ENCODE data around the gene CDH23.

CDH23 gene

DNA sequence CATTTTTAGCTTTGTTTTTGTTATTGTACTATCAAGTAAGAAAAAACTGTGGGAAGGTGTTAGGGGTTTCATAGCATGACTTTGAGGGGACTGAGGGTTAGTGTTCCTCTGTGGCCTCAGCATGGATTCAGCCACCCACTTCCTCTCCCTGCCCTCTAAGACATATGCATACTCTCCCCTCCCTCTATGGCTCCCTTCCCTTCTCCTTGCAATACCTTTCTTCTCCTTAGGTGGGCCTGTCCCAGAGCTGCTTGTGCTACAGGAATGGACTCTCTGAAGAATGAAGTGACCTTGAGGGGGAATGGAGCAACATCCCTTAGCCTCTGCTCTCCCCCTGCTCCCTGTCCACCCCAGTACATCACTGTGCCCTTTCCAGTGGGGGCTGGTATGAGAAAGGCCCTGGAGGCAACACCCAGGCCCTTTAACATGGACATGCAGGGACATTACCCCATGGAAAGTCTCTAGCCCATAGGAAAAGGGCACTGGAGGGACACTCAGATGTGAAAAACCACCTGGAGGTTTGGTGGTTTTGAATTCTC is 22.4 kb downstream of the CDH23 start:
- Histone ChIP-seq H3F3A (ENCODE audit: low read depth) (no peaks in the 10 kb centered on the region), H3K79me2 (ENCODE audit: insufficient read depth, low read length) (no peaks in the 10 kb centered on the region), H3K4me3 (ENCODE audit: low read length, poor library complexity, severe bottlenecking) (no peak overlapping the region), H3K9me3 (ENCODE audit: insufficient read depth, low read depth, low read length) (no peaks in the 10 kb centered on the region; the same call in 1 of the 2 replicates), H2AFZ (ENCODE audit: low read length) (no peak overlapping the region), H3K36me3 (ENCODE audit: insufficient read depth, low read length) (no peaks in the 10 kb centered on the region), H3K4me2 (ENCODE audit: low read depth, low read length, poor library complexity, severe bottlenecking) (no peak overlapping the region), H3K9me2 (replicated peaks; ENCODE audit: low read depth, low read length) (no peaks in the 10 kb centered on the region), H3K9ac (ENCODE audit: low read depth, low read length, poor library complexity, severe bottlenecking) (no peak overlapping the region), H3K27me3 (ENCODE audit: insufficient read depth, low read length, poor library complexity, severe bottlenecking) (no peaks in the 10 kb centered on the region), H4K20me1 (ENCODE audit: insufficient read depth, low read length, poor library complexity, severe bottlenecking) (no peaks in the 10 kb centered on the region), H3K4me1 (ENCODE audit: insufficient read depth, low read length, poor library complexity, severe bottlenecking) (no peaks in the 10 kb centered on the region)
- no peak for TF ChIP-seq EZH2phosphoT487 (IDR thresholded peaks at IDR 0.05; ENCODE audit: borderline replicate concordance)
- TF ChIP-seq CTCF (conservative IDR thresholded peaks at IDR 0.05; ENCODE audit: low read length): no peak

DNA sequence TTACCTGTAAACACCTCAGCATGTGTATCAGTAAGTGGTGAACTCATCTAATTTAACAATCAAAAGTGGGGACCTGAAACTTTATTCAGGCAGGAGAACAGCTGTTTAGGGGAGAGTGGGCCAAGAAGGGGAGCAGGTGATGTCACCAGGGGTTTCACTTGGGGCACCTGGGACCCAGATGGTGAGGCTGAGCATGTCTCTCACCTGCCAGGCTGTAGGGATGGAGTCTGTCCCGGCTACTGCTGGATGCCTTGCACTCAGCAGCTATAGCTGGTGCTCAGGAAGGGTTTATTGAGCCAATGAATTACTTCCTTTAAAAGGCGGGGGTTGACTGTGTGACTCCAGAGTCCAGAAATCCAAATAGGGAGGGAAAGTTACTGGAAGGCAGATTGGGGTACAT is 23.0 kb downstream of the CDH23 start:
- Histone ChIP-seq H3F3A (ENCODE audit: low read depth) (no peaks in the 10 kb centered on the region), H4K20me1 (ENCODE audit: insufficient read depth, low read length, poor library complexity, severe bottlenecking) (no peaks in the 10 kb centered on the region), H3K9me2 (replicated peaks; ENCODE audit: low read depth, low read length) (no peaks in the 10 kb centered on the region), H3K9me3 (ENCODE audit: insufficient read depth, low read depth, low read length) (no peaks in the 10 kb centered on the region; the same call in 1 of the 2 replicates), H2AFZ (ENCODE audit: low read length) (no peak overlapping the region), H3K4me2 (ENCODE audit: low read depth, low read length, poor library complexity, severe bottlenecking) (no peak overlapping the region), H3K9ac (ENCODE audit: low read depth, low read length, poor library complexity, severe bottlenecking) (no peak overlapping the region), H3K27me3 (ENCODE audit: insufficient read depth, low read length, poor library complexity, severe bottlenecking) (no peaks in the 10 kb centered on the region), H3K4me1 (ENCODE audit: insufficient read depth, low read length, poor library complexity, severe bottlenecking) (no peaks in the 10 kb centered on the region), H3K79me2 (ENCODE audit: insufficient read depth, low read length) (no peaks in the 10 kb centered on the region), H3K36me3 (ENCODE audit: insufficient read depth, low read length) (no peaks in the 10 kb centered on the region), H3K4me3 (ENCODE audit: low read length, poor library complexity, severe bottlenecking) (no peak overlapping the region)
- TF ChIP-seq EZH2phosphoT487 (IDR thresholded peaks at IDR 0.05; ENCODE audit: borderline replicate concordance): no peak
- no peak for TF ChIP-seq CTCF (conservative IDR thresholded peaks at IDR 0.05; ENCODE audit: low read length)

DNA sequence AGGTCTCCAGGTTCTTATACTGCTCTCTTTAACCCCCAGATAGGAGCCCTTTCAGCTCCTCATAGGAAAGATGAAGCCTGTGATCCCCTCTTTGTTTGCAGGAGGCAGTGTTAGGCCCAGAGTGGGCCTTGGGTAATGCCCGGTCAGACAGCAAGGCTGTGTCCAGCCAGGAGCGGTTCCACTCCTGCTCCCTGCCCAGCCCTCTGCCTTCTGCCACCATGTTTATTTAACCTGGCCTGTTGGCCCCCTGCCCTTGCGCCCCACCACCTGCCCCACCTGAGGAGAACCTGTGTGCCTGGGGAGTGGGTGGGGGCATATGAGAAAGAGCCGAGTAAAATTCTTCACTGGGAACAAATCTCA is 24.3 kb downstream of the CDH23 start:
- Histone ChIP-seq H3K4me1 (ENCODE audit: insufficient read depth, low read length, poor library complexity, severe bottlenecking) (no peaks in the 10 kb centered on the region), H2AFZ (ENCODE audit: low read length) (no peak overlapping the region), H3K79me2 (ENCODE audit: insufficient read depth, low read length) (no peaks in the 10 kb centered on the region), H4K20me1 (ENCODE audit: insufficient read depth, low read length, poor library complexity, severe bottlenecking) (no peaks in the 10 kb centered on the region), H3K9me2 (replicated peaks; ENCODE audit: low read depth, low read length) (no peaks in the 10 kb centered on the region), H3K4me2 (ENCODE audit: low read depth, low read length, poor library complexity, severe bottlenecking) (no peak overlapping the region), H3K36me3 (ENCODE audit: insufficient read depth, low read length) (no peaks in the 10 kb centered on the region), H3K27me3 (ENCODE audit: insufficient read depth, low read length, poor library complexity, severe bottlenecking) (no peaks in the 10 kb centered on the region), H3K9me3 (ENCODE audit: insufficient read depth, low read depth, low read length) (no peaks in the 10 kb centered on the region; the same call in 1 of the 2 replicates), H3K9ac (ENCODE audit: low read depth, low read length, poor library complexity, severe bottlenecking) (no peak overlapping the region), H3F3A (ENCODE audit: low read depth) (no peaks in the 10 kb centered on the region), H3K4me3 (ENCODE audit: low read length, poor library complexity, severe bottlenecking) (no peak overlapping the region)
- no peak for TF ChIP-seq CTCF (conservative IDR thresholded peaks at IDR 0.05; ENCODE audit: low read length)
- no peak for TF ChIP-seq EZH2phosphoT487 (IDR thresholded peaks at IDR 0.05; ENCODE audit: borderline replicate concordance)

All from Loucy (cell line).